ENCODE data around the gene SPAG9. TPM values are rescaled to one million over a fixed set of nuclear protein-coding genes. Genes with fewer than 3 reads are reported as not detected.

The SPAG9 gene, protein sequence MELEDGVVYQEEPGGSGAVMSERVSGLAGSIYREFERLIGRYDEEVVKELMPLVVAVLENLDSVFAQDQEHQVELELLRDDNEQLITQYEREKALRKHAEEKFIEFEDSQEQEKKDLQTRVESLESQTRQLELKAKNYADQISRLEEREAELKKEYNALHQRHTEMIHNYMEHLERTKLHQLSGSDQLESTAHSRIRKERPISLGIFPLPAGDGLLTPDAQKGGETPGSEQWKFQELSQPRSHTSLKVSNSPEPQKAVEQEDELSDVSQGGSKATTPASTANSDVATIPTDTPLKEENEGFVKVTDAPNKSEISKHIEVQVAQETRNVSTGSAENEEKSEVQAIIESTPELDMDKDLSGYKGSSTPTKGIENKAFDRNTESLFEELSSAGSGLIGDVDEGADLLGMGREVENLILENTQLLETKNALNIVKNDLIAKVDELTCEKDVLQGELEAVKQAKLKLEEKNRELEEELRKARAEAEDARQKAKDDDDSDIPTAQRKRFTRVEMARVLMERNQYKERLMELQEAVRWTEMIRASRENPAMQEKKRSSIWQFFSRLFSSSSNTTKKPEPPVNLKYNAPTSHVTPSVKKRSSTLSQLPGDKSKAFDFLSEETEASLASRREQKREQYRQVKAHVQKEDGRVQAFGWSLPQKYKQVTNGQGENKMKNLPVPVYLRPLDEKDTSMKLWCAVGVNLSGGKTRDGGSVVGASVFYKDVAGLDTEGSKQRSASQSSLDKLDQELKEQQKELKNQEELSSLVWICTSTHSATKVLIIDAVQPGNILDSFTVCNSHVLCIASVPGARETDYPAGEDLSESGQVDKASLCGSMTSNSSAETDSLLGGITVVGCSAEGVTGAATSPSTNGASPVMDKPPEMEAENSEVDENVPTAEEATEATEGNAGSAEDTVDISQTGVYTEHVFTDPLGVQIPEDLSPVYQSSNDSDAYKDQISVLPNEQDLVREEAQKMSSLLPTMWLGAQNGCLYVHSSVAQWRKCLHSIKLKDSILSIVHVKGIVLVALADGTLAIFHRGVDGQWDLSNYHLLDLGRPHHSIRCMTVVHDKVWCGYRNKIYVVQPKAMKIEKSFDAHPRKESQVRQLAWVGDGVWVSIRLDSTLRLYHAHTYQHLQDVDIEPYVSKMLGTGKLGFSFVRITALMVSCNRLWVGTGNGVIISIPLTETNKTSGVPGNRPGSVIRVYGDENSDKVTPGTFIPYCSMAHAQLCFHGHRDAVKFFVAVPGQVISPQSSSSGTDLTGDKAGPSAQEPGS (N-terminal part only)
- 55.4 and 59.8 TPM in 2 replicates for total RNA-seq
- long read RNA-seq, full-length matches to known transcripts: 3 of 34 reads
- long read RNA-seq, partial matches to known transcripts: 22 of 34 reads
- long read RNA-seq, other reads (novel, unspliced or antisense): 9 of 34 reads

DNA sequence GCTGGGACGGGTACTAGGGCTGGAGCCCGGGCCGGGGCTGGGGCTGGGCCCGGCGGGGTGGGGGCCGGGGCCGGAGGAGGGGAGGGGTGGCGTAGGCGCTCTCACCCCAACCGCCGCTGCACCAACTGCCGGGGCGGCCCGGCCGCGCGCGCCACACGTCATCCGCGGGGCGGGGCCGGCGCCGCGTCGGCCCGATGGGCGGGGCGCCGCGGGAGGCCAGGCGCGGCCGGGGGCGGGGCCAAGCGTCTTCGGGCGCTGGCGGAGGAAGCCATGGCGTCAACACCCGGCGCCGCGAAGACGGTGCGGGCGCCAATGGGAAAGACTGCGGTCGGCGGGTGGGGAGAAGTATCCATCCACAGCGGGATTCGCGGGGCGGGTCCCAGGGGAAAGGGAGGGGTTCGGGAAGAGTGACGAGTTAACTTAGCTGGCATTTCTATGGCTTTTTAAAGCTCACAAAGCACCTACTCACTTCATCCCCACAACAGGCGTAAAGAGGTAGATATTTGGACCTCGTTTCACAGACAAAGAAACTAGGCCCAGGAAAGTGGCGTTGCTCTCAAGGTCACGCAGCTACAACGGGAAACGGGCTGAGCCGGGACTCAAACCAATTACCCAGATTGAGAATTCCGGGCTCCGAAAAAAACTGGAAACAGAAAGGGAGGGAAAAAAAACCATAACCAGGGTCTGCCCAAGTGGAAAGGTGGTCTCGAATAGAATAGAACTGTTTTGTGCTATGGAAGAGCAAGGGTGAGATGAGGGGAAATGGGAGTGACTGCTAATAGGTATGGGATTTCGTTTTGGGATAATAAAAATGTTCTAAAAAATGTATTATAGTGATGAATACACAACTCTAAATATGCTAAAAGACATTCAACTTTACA lies at the start of gene SPAG9:
TSS of gene SPAG9 (minus strand) at position 130 of the 881 bp plus-strand sequence. CDS start 212 bp downstream, outside the sequence.
- TF ChIP-seq, protein P1, sequence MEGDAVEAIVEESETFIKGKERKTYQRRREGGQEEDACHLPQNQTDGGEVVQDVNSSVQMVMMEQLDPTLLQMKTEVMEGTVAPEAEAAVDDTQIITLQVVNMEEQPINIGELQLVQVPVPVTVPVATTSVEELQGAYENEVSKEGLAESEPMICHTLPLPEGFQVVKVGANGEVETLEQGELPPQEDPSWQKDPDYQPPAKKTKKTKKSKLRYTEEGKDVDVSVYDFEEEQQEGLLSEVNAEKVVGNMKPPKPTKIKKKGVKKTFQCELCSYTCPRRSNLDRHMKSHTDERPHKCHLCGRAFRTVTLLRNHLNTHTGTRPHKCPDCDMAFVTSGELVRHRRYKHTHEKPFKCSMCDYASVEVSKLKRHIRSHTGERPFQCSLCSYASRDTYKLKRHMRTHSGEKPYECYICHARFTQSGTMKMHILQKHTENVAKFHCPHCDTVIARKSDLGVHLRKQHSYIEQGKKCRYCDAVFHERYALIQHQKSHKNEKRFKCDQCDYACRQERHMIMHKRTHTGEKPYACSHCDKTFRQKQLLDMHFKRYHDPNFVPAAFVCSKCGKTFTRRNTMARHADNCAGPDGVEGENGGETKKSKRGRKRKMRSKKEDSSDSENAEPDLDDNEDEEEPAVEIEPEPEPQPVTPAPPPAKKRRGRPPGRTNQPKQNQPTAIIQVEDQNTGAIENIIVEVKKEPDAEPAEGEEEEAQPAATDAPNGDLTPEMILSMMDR (IDR thresholded peaks at IDR 0.05; ENCODE audit: unreplicated experiment): no peak
- no peaks in the 10 kb centered on the region for H3K36me3 Mint-ChIP-seq (ENCODE audit: insufficient read depth)
- H3K27ac Mint-ChIP-seq: peak within 1 kb of the TSS; percentile 99
- H3K4me3 Mint-ChIP-seq (ENCODE audit: low read depth): peak within 1 kb of the TSS; percentile 96
- no peaks in the 10 kb centered on the region for H3K27me3 Mint-ChIP-seq
- peak; percentile 85 for DNase-seq (ENCODE audit: low spot score, unreplicated experiment)
- peaks cover 31% of the 10 kb centered on the region for H3K4me1 Mint-ChIP-seq (ENCODE audit: low read depth)
- H3K9me3 Mint-ChIP-seq (ENCODE audit: low read depth): no peaks in the 10 kb centered on the region

DNA sequence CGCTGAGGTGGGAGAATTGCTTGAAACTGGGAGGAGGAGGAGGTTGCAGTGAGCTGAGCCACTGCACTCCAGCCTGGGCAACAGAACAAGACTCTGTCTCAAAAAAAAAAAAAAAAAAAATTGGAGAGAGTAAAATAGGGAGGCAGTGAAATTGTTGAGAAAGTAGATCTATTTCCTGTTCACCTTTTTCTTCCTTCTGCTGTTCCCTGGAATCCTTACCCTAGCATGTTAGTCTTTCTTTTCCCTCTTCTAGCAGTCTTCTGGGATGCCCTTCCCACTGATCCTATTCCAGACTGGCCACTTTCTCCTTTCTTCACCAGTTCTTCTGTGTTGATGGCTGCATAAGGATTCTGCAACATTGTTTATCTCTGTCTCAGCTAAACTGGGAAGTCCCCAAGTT lies 48.7 kb upstream of the SPAG9 start:
- no peak for DNase-seq (ENCODE audit: low spot score, unreplicated experiment)
- Mint-ChIP-seq H3K4me1 (ENCODE audit: low read depth) (peaks cover 13% of the 10 kb centered on the region), H3K4me3 (ENCODE audit: low read depth) (no peak overlapping the region), H3K36me3 (ENCODE audit: insufficient read depth) (peaks cover 18% of the 10 kb centered on the region), H3K27me3 (no peaks in the 10 kb centered on the region), H3K27ac (no peak overlapping the region), H3K9me3 (ENCODE audit: low read depth) (no peaks in the 10 kb centered on the region)
- TF ChIP-seq, protein P1 (IDR thresholded peaks at IDR 0.05; ENCODE audit: unreplicated experiment): no peak

DNA sequence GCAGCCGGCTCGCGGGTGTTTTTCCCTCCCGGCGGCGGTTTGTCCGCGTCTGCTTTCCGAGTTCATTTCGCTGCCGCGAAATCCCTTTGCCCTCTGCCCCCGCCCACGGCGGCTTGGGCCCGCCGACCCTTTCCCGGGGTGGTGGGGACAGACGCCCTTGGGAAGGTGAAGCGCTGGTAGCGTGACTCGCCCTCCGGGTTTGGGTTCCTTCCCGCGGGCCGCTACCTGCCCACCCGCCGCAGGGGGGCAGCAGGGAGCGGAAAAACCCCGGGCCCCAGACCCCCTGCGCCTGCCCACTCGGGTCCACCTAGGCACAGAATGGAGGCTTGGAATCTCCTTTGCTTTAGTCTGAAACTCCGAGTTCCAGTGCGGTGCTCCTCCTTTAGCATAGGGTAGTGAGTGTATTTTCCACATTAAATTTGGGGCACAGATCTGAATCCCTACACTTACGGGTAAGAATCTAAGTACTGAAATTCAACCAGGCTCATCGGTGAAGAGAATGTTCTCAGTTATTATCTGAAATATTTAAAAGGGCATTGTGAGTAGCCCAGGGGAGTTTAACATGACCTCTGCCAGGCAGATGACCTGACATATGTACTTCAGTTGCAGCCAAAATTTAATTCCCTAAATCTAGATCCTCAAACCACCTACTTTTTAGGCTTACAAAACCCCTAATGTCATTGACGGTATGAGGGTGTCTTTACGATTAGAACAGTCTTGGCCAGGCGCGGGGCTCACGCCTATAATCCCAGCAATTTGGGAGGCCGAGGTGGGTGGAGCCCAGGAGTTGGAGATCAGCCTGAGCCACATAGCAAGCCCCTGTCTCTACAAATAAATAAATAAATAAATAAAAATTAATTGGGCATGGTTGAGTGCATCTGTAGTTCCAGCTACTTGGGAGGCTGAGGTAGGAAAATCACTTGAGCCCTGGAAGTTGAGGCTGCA lies 46.6 kb upstream of the SPAG9 start:
- DNase-seq (ENCODE audit: low spot score, unreplicated experiment): peak; percentile 66
- TF ChIP-seq, protein P1 (IDR thresholded peaks at IDR 0.05; ENCODE audit: unreplicated experiment): peak; percentile 84
- H3K36me3 Mint-ChIP-seq (ENCODE audit: insufficient read depth): peaks cover 18% of the 10 kb centered on the region

More for the DNA sequence above, 46.6 kb upstream of the SPAG9 start:
- peak overlapping the region; percentile 65 for H3K27ac Mint-ChIP-seq
- H3K4me3 Mint-ChIP-seq (ENCODE audit: low read depth): peak overlapping the region; percentile 81
- no peaks in the 10 kb centered on the region for H3K27me3 Mint-ChIP-seq
- H3K9me3 Mint-ChIP-seq (ENCODE audit: low read depth): no peaks in the 10 kb centered on the region
- H3K4me1 Mint-ChIP-seq (ENCODE audit: low read depth): peaks cover 13% of the 10 kb centered on the region
